Activated B cell treated with CpG ODN at 0.5 μM for 24 hours (primary cell): ENCODE data around the gene CDKL5. TPM values are rescaled to one million over a fixed set of nuclear protein-coding genes. Genes with fewer than 3 reads are reported as not detected.

ENCODE experiments used
- ATAC-seq: fragments of 200-7000 bp; cut with Tn5 transposase; one replicate; pipeline ENCODE4 v1.10.0; 2021; ENCODE audit warnings: low read depth, mild to moderate bottlenecking, moderate library complexity
- CTCF ChIA-PET: fragments of 350-600 bp; sonication (Branson Sonifier 250); formaldehyde crosslinking; loops from one replicate; lab custom pipeline; 2021; ENCODE audit warnings: antibody characterized with exemption; lab: Charles Lee
- POLR2A ChIA-PET: fragments of 350-600 bp; sonication (Branson Sonifier 250); formaldehyde crosslinking; loops from one replicate; lab custom pipeline; 2021; ENCODE audit warnings: antibody characterized with exemption; lab: Charles Lee
- DNase-seq: peaks from one replicate; pipeline ENCODE4 v3.0.0; 2022
- H3K27ac Mint-ChIP-seq: one replicate; pipeline ENCODE4 v1.8.0; 2020; ENCODE audit warnings: mixed read lengths
- H3K27me3 Mint-ChIP-seq: one replicate; pipeline ENCODE4 v1.8.0; 2021; ENCODE audit warnings: mixed read lengths
- H3K36me3 Mint-ChIP-seq: one replicate; pipeline ENCODE4 v1.8.0; 2021; ENCODE audit warnings: low read depth, mixed read lengths
- H3K4me1 Mint-ChIP-seq: one replicate; pipeline ENCODE4 v1.8.0; 2021; ENCODE audit warnings: mixed read lengths
- H3K4me3 Mint-ChIP-seq: one replicate; pipeline ENCODE4 v1.8.0; 2020; ENCODE audit warnings: mild to moderate bottlenecking, mixed read lengths
- H3K9me3 Mint-ChIP-seq: one replicate; pipeline ENCODE4 v1.8.0; 2020; ENCODE audit warnings: mixed read lengths
- CTCF ChIP-seq: fragments of 200-600 bp; IDR thresholded peaks from one replicate; pipeline ENCODE4 v1.8.0; 2022; ENCODE audit warnings: antibody characterized with exemption, mild to moderate bottlenecking
- intact Hi-C: fragments of 100-400 bp; cut with micrococcal nuclease; formaldehyde crosslinking; loops from one replicate; pipeline ENCODE4 v1.15.1; 2024
- total RNA-seq: library from RNA; stranded (reverse); gene quantifications from 2 replicates; pipeline ENCODE4 v1.2.3, GENCODE V29; 2022

CDKL5 gene
- total RNA-seq, 1 donor from 2014 or later = 3.8 TPM

- Mint-ChIP-seq H3K4me3 (no peak overlapping the region), H3K27me3 (no peaks in the 10 kb centered on the region), H3K36me3 (no peaks in the 10 kb centered on the region), H3K9me3 (no peaks in the 10 kb centered on the region), H3K4me1 (no peaks in the 10 kb centered on the region), H3K27ac (no peak overlapping the region)
- DNase-seq (no peak), ATAC-seq (no peak)
- ChIA-PET POLR2A (no interaction called here), CTCF (no interaction called here)
- intact Hi-C loops = no loop called here
- no peak for TF ChIP-seq CTCF
Observed at GRCh38 chrX:18650662-18651061, 225.3 kb downstream of the CDKL5 start.

- no peak for ATAC-seq
- H3K27me3 Mint-ChIP-seq = no peaks in the 10 kb centered on the region
- no peaks in the 10 kb centered on the region for H3K36me3 Mint-ChIP-seq
- intact Hi-C loops = no loop called here
- H3K4me1 Mint-ChIP-seq = no peaks in the 10 kb centered on the region
- H3K9me3 Mint-ChIP-seq = no peaks in the 10 kb centered on the region
- H3K4me3 Mint-ChIP-seq = no peak overlapping the region
- TF ChIP-seq CTCF = no peak
- DNase-seq = no peak
- ChIA-PET POLR2A (no interaction called here), CTCF (no interaction called here)
- no peak overlapping the region for H3K27ac Mint-ChIP-seq
Observed at GRCh38 chrX:18652636-18653035, 227.2 kb downstream of the CDKL5 start.

GRCh38 chrX:18654875-18655836 is 229.7 kb downstream of the CDKL5 start:
- Mint-ChIP-seq H3K36me3 (no peaks in the 10 kb centered on the region), H3K9me3 (no peaks in the 10 kb centered on the region), H3K4me1 (no peaks in the 10 kb centered on the region), H3K27ac (no peak overlapping the region), H3K4me3 (no peak overlapping the region), H3K27me3 (no peaks in the 10 kb centered on the region)
- POLR2A ChIA-PET = no interaction called here
- TF ChIP-seq CTCF = no peak
- intact Hi-C loops = no loop called here
- no peak for ATAC-seq
- CTCF ChIA-PET = no interaction called here
- DNase-seq = no peak

- ATAC-seq (no peak), DNase-seq (no peak)
- H3K27me3 Mint-ChIP-seq = peaks cover 2% of the 10 kb centered on the region
- H3K36me3 Mint-ChIP-seq = no peaks in the 10 kb centered on the region
- no peaks in the 10 kb centered on the region for H3K9me3 Mint-ChIP-seq
- ChIA-PET POLR2A (no interaction called here), CTCF (no interaction called here)
- no peak overlapping the region for H3K4me3 Mint-ChIP-seq
- no peak overlapping the region for H3K27ac Mint-ChIP-seq
- no peaks in the 10 kb centered on the region for H3K4me1 Mint-ChIP-seq
- TF ChIP-seq CTCF = no peak
- intact Hi-C loops = no loop called here
Observed at GRCh38 chrX:18661273-18661672, 235.9 kb downstream of the CDKL5 start.

- H3K27ac Mint-ChIP-seq = no peak overlapping the region
- H3K4me1 Mint-ChIP-seq = peaks cover 11% of the 10 kb centered on the region
- ChIA-PET POLR2A (no interaction called here), CTCF (no interaction called here)
- ATAC-seq (no peak), DNase-seq (no peak)
- intact Hi-C loops = no loop called here
- H3K9me3 Mint-ChIP-seq = no peaks in the 10 kb centered on the region
- no peak overlapping the region for H3K4me3 Mint-ChIP-seq
- TF ChIP-seq CTCF = no peak
- peaks cover 3% of the 10 kb centered on the region for H3K27me3 Mint-ChIP-seq
- H3K36me3 Mint-ChIP-seq = no peaks in the 10 kb centered on the region
Observed at GRCh38 chrX:18664947-18665346, 239.5 kb downstream of the CDKL5 start.
